Natural killer cell treated with Interleukin-12 subunit alpha and Interleukin-12 subunit beta and Interleukin-15 and Interleukin-18, amount 100 ng/mL, for 72 hours (primary cell): ENCODE results near the gene IL12RB2. TPM values are rescaled to one million over a fixed set of nuclear protein-coding genes. Genes with fewer than 3 reads are reported as not detected.

Source experiments
- ATAC-seq, 2 donors: fragments of 150-1000 bp; cut with Tn5 transposase in 1 of 2; sonication (Bioruptor Pico), chemical (Tn5 transposase) in 1 of 2; 2 replicates each; pipeline ENCODE4 v1.10.0; 2021
- DNase-seq: peaks from one replicate; pipeline ENCODE4 v3.0.0; 2022; ENCODE audit warnings: low spot score
- H3K27ac Mint-ChIP-seq, 2 donors: 1 replicate in 1 of 2; 2 replicates in 1 of 2; pipeline ENCODE4 v1.8.0; 2022; ENCODE audit warnings: mixed read lengths in 2 of 2, mild to moderate bottlenecking in 1 of 2, moderate library complexity in 1 of 2
- H3K27me3 Mint-ChIP-seq, 2 donors: 1 replicate in 1 of 2; 2 replicates in 1 of 2; pipeline ENCODE4 v1.8.0; 2022; ENCODE audit warnings: mixed read lengths in 2 of 2
- H3K36me3 Mint-ChIP-seq: one replicate; pipeline ENCODE4 v1.8.0; 2022; ENCODE audit warnings: mixed read lengths
- H3K4me1 Mint-ChIP-seq, 2 donors: 1 replicate in 1 of 2; 2 replicates in 1 of 2; pipeline ENCODE4 v1.8.0; 2022; ENCODE audit warnings: low read depth in 2 of 2, mixed read lengths in 2 of 2, mild to moderate bottlenecking in 1 of 2
- H3K4me3 Mint-ChIP-seq: one replicate; pipeline ENCODE4 v1.8.0; 2022; ENCODE audit warnings: mixed read lengths
- H3K9me3 Mint-ChIP-seq: 2 replicates; pipeline ENCODE4 v1.8.0; 2022; ENCODE audit warnings: mixed read lengths
- total RNA-seq, 2 donors: library from RNA; stranded (reverse); gene quantifications; one replicate each; pipeline ENCODE4 v1.2.3, GENCODE V29; 2022

The IL12RB2 gene
- total RNA-seq, 2 donors from 2014 or later, result 265 to 317 TPM

- peak; percentile 86 for DNase-seq
- peak overlapping the region; percentile 93 to 96 for H3K27ac Mint-ChIP-seq
- ATAC-seq, result peak; percentile 78 to 84
- H3K27me3 Mint-ChIP-seq, result no peaks in the 10 kb centered on the region
- H3K36me3 Mint-ChIP-seq, result peaks cover 64% of the 10 kb centered on the region
- peaks cover 56 to 73% of the 10 kb centered on the region in 2 donors for H3K4me1 Mint-ChIP-seq
- H3K9me3 Mint-ChIP-seq, result no peaks in the 10 kb centered on the region
- H3K4me3 Mint-ChIP-seq, result peak overlapping the region; percentile 87
Observed at GRCh38 chr1:67342076-67342890, 34.6 kb downstream of the IL12RB2 start.

GRCh38 chr1:67345556-67345955 lies 37.9 kb downstream of the IL12RB2 start:
- H3K27ac Mint-ChIP-seq, result peak overlapping the region; percentile 49 to 89
- H3K9me3 Mint-ChIP-seq, result no peaks in the 10 kb centered on the region
- H3K4me3 Mint-ChIP-seq, result no peak overlapping the region
- ATAC-seq, result no peak
- H3K4me1 Mint-ChIP-seq, result peaks cover 47 to 60% of the 10 kb centered on the region in 2 donors
- H3K36me3 Mint-ChIP-seq, result peaks cover 55% of the 10 kb centered on the region
- no peaks in the 10 kb centered on the region for H3K27me3 Mint-ChIP-seq
- no peak for DNase-seq

GRCh38 chr1:67346982-67347381 lies 39.3 kb downstream of the IL12RB2 start:
- H3K9me3 Mint-ChIP-seq, result no peaks in the 10 kb centered on the region
- peaks cover 36 to 49% of the 10 kb centered on the region in 2 donors for H3K4me1 Mint-ChIP-seq
- ATAC-seq, result no peak
- no peaks in the 10 kb centered on the region for H3K27me3 Mint-ChIP-seq
- no peak for DNase-seq
- peaks cover 44% of the 10 kb centered on the region for H3K36me3 Mint-ChIP-seq
- peak overlapping the region; percentile 49 to 89 for H3K27ac Mint-ChIP-seq
- no peak overlapping the region for H3K4me3 Mint-ChIP-seq

GRCh38 chr1:67347688-67348472 lies 40.2 kb downstream of the IL12RB2 start:
- Mint-ChIP-seq H3K9me3 (no peaks in the 10 kb centered on the region), H3K27ac (peak overlapping the region; percentile 49 to 89), H3K27me3 (no peaks in the 10 kb centered on the region)

GRCh38 chr1:67348586-67349252 lies 41.0 kb downstream of the IL12RB2 start:
- Mint-ChIP-seq H3K4me1 (peaks cover 34 to 44% of the 10 kb centered on the region in 2 donors), H3K27ac (peak overlapping the region; percentile 49 to 89), H3K9me3 (no peaks in the 10 kb centered on the region), H3K27me3 (no peaks in the 10 kb centered on the region), H3K36me3 (peaks cover 43% of the 10 kb centered on the region), H3K4me3 (no peak overlapping the region)
- DNase-seq, result no peak
- no peak for ATAC-seq

More at GRCh38 chr1:67347688-67348472, 40.2 kb downstream of the IL12RB2 start:
- Mint-ChIP-seq H3K4me1 (peaks cover 32 to 43% of the 10 kb centered on the region in 2 donors), H3K36me3 (peaks cover 41% of the 10 kb centered on the region), H3K4me3 (no peak overlapping the region)
- ATAC-seq (peak in 1 of 2 donors; percentile 41), DNase-seq (no peak)

GRCh38 chr1:67350783-67351182 lies 43.1 kb downstream of the IL12RB2 start:
- DNase-seq, result no peak
- Mint-ChIP-seq H3K27ac (peak overlapping the region; percentile 24 to 65), H3K27me3 (no peaks in the 10 kb centered on the region), H3K4me1 (peaks cover 39 to 45% of the 10 kb centered on the region in 2 donors), H3K36me3 (peaks cover 50% of the 10 kb centered on the region), H3K4me3 (peak overlapping the region; percentile 24), H3K9me3 (peaks cover 4% of the 10 kb centered on the region)
- ATAC-seq, result peak; percentile 63 to 79

- H3K36me3 Mint-ChIP-seq, result peaks cover 54% of the 10 kb centered on the region
- H3K4me1 Mint-ChIP-seq, result peaks cover 43 to 44% of the 10 kb centered on the region in 2 donors
- H3K9me3 Mint-ChIP-seq, result peaks cover 4% of the 10 kb centered on the region
- H3K27ac Mint-ChIP-seq, result peak overlapping the region in 1 of 2 donors; percentile 58
- H3K4me3 Mint-ChIP-seq, result no peak overlapping the region
- ATAC-seq (no peak), DNase-seq (no peak)
- H3K27me3 Mint-ChIP-seq, result no peaks in the 10 kb centered on the region
Observed at GRCh38 chr1:67352211-67352610, 44.5 kb downstream of the IL12RB2 start.

- Mint-ChIP-seq H3K27ac (peak overlapping the region; percentile 40 to 91), H3K27me3 (no peaks in the 10 kb centered on the region), H3K4me3 (no peak overlapping the region), H3K36me3 (peaks cover 46% of the 10 kb centered on the region), H3K9me3 (peaks cover 4% of the 10 kb centered on the region), H3K4me1 (peaks cover 35 to 36% of the 10 kb centered on the region in 2 donors)
- ATAC-seq (no peak), DNase-seq (no peak)
Observed at GRCh38 chr1:67355745-67356424, 48.2 kb downstream of the IL12RB2 start.

GRCh38 chr1:67359592-67359991 lies 51.9 kb downstream of the IL12RB2 start:
- Mint-ChIP-seq H3K4me3 (no peak overlapping the region), H3K4me1 (peaks cover 23 to 33% of the 10 kb centered on the region in 2 donors), H3K9me3 (peaks cover 4% of the 10 kb centered on the region), H3K36me3 (peaks cover 39% of the 10 kb centered on the region), H3K27ac (peak overlapping the region; percentile 67 to 77), H3K27me3 (no peaks in the 10 kb centered on the region)
- ATAC-seq (peak; percentile 57 to 60), DNase-seq (no peak)

GRCh38 chr1:67361641-67362040 lies 54.0 kb downstream of the IL12RB2 start:
- Mint-ChIP-seq H3K4me3 (no peak overlapping the region), H3K4me1 (peaks cover 17 to 26% of the 10 kb centered on the region in 2 donors), H3K9me3 (no peaks in the 10 kb centered on the region), H3K36me3 (peaks cover 41% of the 10 kb centered on the region), H3K27me3 (no peaks in the 10 kb centered on the region), H3K27ac (peak overlapping the region; percentile 43 to 59)
- no peak for DNase-seq
- no peak for ATAC-seq

- no peaks in the 10 kb centered on the region for H3K27me3 Mint-ChIP-seq
- H3K36me3 Mint-ChIP-seq, result peaks cover 60% of the 10 kb centered on the region
- peak overlapping the region; percentile 38 to 43 for H3K27ac Mint-ChIP-seq
- H3K4me1 Mint-ChIP-seq, result peaks cover 17 to 28% of the 10 kb centered on the region in 2 donors
- H3K9me3 Mint-ChIP-seq, result no peaks in the 10 kb centered on the region
- ATAC-seq (no peak), DNase-seq (no peak)
- peak overlapping the region; percentile 34 for H3K4me3 Mint-ChIP-seq
Observed at GRCh38 chr1:67367370-67368045, 59.8 kb downstream of the IL12RB2 start.

- H3K27me3 Mint-ChIP-seq, result no peaks in the 10 kb centered on the region
- H3K4me1 Mint-ChIP-seq, result peaks cover 14 to 29% of the 10 kb centered on the region in 2 donors
- H3K27ac Mint-ChIP-seq, result peak overlapping the region in 1 of 2 donors; percentile 38
- no peaks in the 10 kb centered on the region for H3K9me3 Mint-ChIP-seq
- DNase-seq, result no peak
- ATAC-seq, result no peak
- H3K36me3 Mint-ChIP-seq, result peaks cover 63% of the 10 kb centered on the region
- no peak overlapping the region for H3K4me3 Mint-ChIP-seq
Observed at GRCh38 chr1:67368046-67368514, 60.4 kb downstream of the IL12RB2 start.
